Transverse colon (tissue), 4 donors: ENCODE results near the gene RRP12.

Experiments used
- POLR2AphosphoS5 ChIP-seq, 3 donors: sonication (generic); formaldehyde crosslinking; IDR thresholded peaks; one replicate each; pipeline ENCODE4 v1.6.1; 2016; ENCODE audit warnings: antibody characterized with exemption in 3 of 3
- TF ChIP-seq, protein P1 (sequence below), 5 experiments: fragments of 200-600 bp in 3 of 5; fragments of 450-650 bp in 2 of 5; sonication (generic) in 3 of 5; IDR thresholded peaks; 1 replicate in 2 of 5; 2 replicates in 3 of 5; pipeline ENCODE4 v1.5.1; 2016 to 2017; ENCODE audit warnings: antibody characterized with exemption in 5 of 5, inconsistent platforms in 3 of 5, mild to moderate bottlenecking in 2 of 5, moderate library complexity in 1 of 5

DNA sequence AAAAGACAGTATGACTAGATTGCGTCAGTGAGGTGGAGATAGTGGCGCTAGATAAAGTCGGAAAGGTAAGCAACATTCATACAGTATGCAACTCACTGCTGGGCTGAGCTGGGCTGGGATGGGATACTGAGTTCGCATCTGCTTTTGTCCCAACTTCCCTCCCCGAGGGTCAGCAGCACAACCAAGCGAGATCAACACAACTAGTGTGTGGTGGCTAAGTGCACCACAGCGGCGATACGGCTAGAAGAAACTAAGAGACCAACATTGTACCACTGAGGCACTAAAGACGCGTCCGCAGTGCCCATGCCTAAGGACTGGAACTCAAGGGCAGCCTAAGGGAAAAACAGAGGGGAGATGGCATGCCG lies 44.2 kb upstream of the RRP12 start:
- TF ChIP-seq, protein P1, sequence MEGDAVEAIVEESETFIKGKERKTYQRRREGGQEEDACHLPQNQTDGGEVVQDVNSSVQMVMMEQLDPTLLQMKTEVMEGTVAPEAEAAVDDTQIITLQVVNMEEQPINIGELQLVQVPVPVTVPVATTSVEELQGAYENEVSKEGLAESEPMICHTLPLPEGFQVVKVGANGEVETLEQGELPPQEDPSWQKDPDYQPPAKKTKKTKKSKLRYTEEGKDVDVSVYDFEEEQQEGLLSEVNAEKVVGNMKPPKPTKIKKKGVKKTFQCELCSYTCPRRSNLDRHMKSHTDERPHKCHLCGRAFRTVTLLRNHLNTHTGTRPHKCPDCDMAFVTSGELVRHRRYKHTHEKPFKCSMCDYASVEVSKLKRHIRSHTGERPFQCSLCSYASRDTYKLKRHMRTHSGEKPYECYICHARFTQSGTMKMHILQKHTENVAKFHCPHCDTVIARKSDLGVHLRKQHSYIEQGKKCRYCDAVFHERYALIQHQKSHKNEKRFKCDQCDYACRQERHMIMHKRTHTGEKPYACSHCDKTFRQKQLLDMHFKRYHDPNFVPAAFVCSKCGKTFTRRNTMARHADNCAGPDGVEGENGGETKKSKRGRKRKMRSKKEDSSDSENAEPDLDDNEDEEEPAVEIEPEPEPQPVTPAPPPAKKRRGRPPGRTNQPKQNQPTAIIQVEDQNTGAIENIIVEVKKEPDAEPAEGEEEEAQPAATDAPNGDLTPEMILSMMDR (IDR thresholded peaks at IDR 0.05), result no peak
- TF ChIP-seq POLR2AphosphoS5 (IDR thresholded peaks at IDR 0.05), result no peak
